HepG2 (cell line): ENCODE results near the gene POLR1E. TPM values are rescaled to one million over a fixed set of nuclear protein-coding genes. Genes with fewer than 3 reads are reported as not detected.

ENCODE experiments used
- ADNP ChIP-seq: sonication (generic); formaldehyde crosslinking; IDR thresholded peaks from 2 replicates; pipeline ENCODE4 v1.4.0; 2020; ENCODE audit warnings: missing genetic modification reagents
- ATRX ChIP-seq: sonication (generic); formaldehyde crosslinking; IDR thresholded peaks from 2 replicates; pipeline ENCODE4 v1.4.0; 2020; ENCODE audit warnings: missing genetic modification reagents, borderline replicate concordance
- CHCHD3 ChIP-seq: sonication (generic); formaldehyde crosslinking; IDR thresholded peaks from 2 replicates; pipeline ENCODE4 v1.8.0; 2022; ENCODE audit warnings: mild to moderate bottlenecking, missing genetic modification reagents, moderate library complexity
- MTERF4 ChIP-seq: sonication (generic); formaldehyde crosslinking; IDR thresholded peaks from 2 replicates; pipeline ENCODE4 v1.8.0; 2023; ENCODE audit warnings: mild to moderate bottlenecking, missing genetic modification reagents
- MXI1 ChIP-seq: IDR thresholded peaks from 3 replicates; pipeline ENCODE4 v1.6.1; 2012; ENCODE audit warnings: low read depth, low read length, inconsistent platforms, borderline replicate concordance
- POGZ ChIP-seq: sonication (generic); formaldehyde crosslinking; IDR thresholded peaks from 2 replicates; pipeline ENCODE4 v1.4.0; 2020; ENCODE audit warnings: mild to moderate bottlenecking, missing genetic modification reagents
- PRDM15 ChIP-seq: sonication (generic); formaldehyde crosslinking; IDR thresholded peaks from 2 replicates; pipeline ENCODE4 v1.4.0; 2020; ENCODE audit warnings: missing genetic modification reagents
- SNRNP70 ChIP-seq: fragments of 200-400 bp; formaldehyde crosslinking; IDR thresholded peaks from 2 replicates; pipeline ENCODE4 v1.6.1; 2017; ENCODE audit warnings: mild to moderate bottlenecking, low read depth, low read length, moderate library complexity
- TOE1 ChIP-seq: sonication (generic); formaldehyde crosslinking; IDR thresholded peaks from 2 replicates; pipeline ENCODE4 v1.4.0; 2020; ENCODE audit warnings: mild to moderate bottlenecking, missing genetic modification reagents
- USF2 ChIP-seq, 2 experiments: sonication (generic) in 1 of 2; formaldehyde crosslinking in 1 of 2; IDR thresholded peaks; 2 replicates each; pipeline versions ENCODE4 v1.5.1 to v1.6.1; 2011 to 2020; ENCODE audit warnings: borderline replicate concordance in 1 of 2, low read depth in 1 of 2, low read length in 1 of 2, mild to moderate bottlenecking in 1 of 2, missing genetic modification reagents in 1 of 2, moderate library complexity in 1 of 2
- ZBTB21 ChIP-seq: sonication (generic); formaldehyde crosslinking; IDR thresholded peaks from 2 replicates; pipeline ENCODE4 v1.4.0; 2020; ENCODE audit warnings: missing genetic modification reagents
- ZNF17 ChIP-seq: sonication (generic); formaldehyde crosslinking; IDR thresholded peaks from 2 replicates; pipeline ENCODE4 v1.5.0; 2020; ENCODE audit warnings: mild to moderate bottlenecking, missing genetic modification reagents
- ZNF224 ChIP-seq: sonication (generic); formaldehyde crosslinking; IDR thresholded peaks from 2 replicates; pipeline ENCODE4 v1.5.0; 2020; ENCODE audit warnings: mild to moderate bottlenecking, missing genetic modification reagents
- ZNF672 ChIP-seq: sonication (generic); formaldehyde crosslinking; IDR thresholded peaks from 2 replicates; pipeline ENCODE4 v1.8.1; 2022; ENCODE audit warnings: missing genetic modification reagents
- ZNF761 ChIP-seq: sonication (generic); formaldehyde crosslinking; conservative IDR thresholded peaks from 2 replicates; pipeline ENCODE4 v1.4.0; 2020; ENCODE audit warnings: mild to moderate bottlenecking, missing genetic modification reagents
- ZNF777 ChIP-seq: sonication (generic); formaldehyde crosslinking; IDR thresholded peaks from 2 replicates; pipeline ENCODE4 v1.4.0; 2020; ENCODE audit warnings: missing genetic modification reagents
- polyA plus RNA-seq, 8 experiments: library from polyadenylated mRNA; depleted of rRNA in 3 of 8; stranded (reverse) in 7 of 8; unstranded in 1 of 8; fragments of >200 nt; fragmentation: Illumina TruSeq in 4 of 8; extraction: Trizol in 4 of 8; gene quantifications; 2 replicates each; pipeline versions ENCODE4 v1.2.1 to v1.2.3, GENCODE V29; 2011 to 2016; ENCODE audit warnings: low read depth in 4 of 8, missing spikeins in 1 of 8, mixed read lengths in 1 of 8; ENCODE audit not compliant: insufficient read depth in 1 of 8
- total RNA-seq, 5 experiments: library from RNA; depleted of rRNA; stranded (reverse); fragments of >200 nt; fragmentation: Illumina TruSeq; extraction: Trizol; gene quantifications; 2 replicates each; pipeline ENCODE4 v1.2.3, GENCODE V29; 2016; ENCODE audit warnings: low read depth in 1 of 5
- TF ChIP-seq, protein P1 (sequence below): sonication (generic); formaldehyde crosslinking; conservative IDR thresholded peaks from 2 replicates; pipeline ENCODE4 v1.4.0; 2020; ENCODE audit warnings: missing genetic modification reagents
- TF ChIP-seq, protein P2 (sequence below): sonication (generic); formaldehyde crosslinking; IDR thresholded peaks from 2 replicates; pipeline ENCODE4 v1.5.0; 2020; ENCODE audit warnings: missing genetic modification reagents

POLR1E gene
- total and polyA plus RNA-seq, 2 of the 13 experiments (the other 11 are each of a cell fraction or from before 2014, with no cell fraction given), result 23.0 to 37.8 TPM

DNA sequence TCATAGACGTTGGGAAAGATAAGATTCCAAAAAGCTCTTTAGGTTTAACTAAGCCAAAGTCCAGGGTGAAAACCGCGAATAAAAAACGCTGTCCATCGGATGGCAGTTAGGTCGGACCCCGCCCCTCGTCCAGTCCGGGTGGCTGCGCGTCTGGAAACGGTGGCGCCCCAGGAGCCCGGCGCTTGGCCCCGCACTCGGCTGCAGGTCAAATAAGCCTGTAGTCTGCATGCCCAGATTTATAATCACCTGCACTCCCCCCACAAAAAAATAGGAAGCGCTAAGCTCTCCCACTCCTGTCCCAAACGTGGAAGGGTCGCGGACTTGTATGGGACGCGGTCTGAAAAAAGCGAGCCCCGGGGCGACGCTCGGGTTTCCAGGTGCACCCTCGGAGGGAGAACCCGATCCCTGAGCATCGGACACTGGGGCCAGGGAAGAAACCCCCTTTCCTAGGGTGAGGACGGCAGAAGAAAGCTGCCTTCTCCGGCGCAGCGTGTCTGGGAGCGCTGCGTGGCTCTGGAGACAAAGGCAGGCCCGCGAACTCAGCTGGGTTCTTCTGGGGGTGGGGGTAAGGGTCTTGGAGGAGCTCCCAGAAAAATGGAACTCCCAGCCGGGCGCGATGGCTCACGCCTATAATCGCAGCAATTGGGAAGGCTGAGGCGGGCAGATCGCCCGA, 19.6 kb upstream of the POLR1E start (continued):
- TF ChIP-seq PRDM15 (CRISPR knock-in tag) (no peak; the same call in 1 of the 2 replicates), SNRNP70 (no peak), TOE1 (CRISPR knock-in tag) (no peak; the same call in 1 of the 2 replicates), ZBTB21 (CRISPR knock-in tag) (no peak), POGZ (CRISPR knock-in tag) (no peak), MXI1 (no peak; the same call in 2 of the 3 replicates), USF2 (IDR thresholded peaks at IDR 0.05; ENCODE audit: low read depth, low read length) (no peak), USF2 (CRISPR knock-in tag; IDR thresholded peaks at IDR 0.05; ENCODE audit: borderline replicate concordance) (0 out of 2 replicates have a peak, but pooled peaks have one; percentile 43), ADNP (CRISPR knock-in tag) (0 out of 2 replicates have a peak, but pooled peaks have one; percentile 64), ZNF672 (CRISPR knock-in tag) (no peak), ATRX (CRISPR knock-in tag) (no peak), ZNF777 (CRISPR knock-in tag) (peak; percentile 70), ZNF224 (peak; percentile 88), CHCHD3 (CRISPR knock-in tag) (no peak), MTERF4 (CRISPR knock-in tag) (0 out of 2 replicates have a peak, but pooled peaks have one; percentile 19), ZNF761 (0 out of 2 replicates have a peak, but pooled peaks have one; percentile 29), ZNF17 (CRISPR knock-in tag) (no peak)
- TF ChIP-seq, protein P1, sequence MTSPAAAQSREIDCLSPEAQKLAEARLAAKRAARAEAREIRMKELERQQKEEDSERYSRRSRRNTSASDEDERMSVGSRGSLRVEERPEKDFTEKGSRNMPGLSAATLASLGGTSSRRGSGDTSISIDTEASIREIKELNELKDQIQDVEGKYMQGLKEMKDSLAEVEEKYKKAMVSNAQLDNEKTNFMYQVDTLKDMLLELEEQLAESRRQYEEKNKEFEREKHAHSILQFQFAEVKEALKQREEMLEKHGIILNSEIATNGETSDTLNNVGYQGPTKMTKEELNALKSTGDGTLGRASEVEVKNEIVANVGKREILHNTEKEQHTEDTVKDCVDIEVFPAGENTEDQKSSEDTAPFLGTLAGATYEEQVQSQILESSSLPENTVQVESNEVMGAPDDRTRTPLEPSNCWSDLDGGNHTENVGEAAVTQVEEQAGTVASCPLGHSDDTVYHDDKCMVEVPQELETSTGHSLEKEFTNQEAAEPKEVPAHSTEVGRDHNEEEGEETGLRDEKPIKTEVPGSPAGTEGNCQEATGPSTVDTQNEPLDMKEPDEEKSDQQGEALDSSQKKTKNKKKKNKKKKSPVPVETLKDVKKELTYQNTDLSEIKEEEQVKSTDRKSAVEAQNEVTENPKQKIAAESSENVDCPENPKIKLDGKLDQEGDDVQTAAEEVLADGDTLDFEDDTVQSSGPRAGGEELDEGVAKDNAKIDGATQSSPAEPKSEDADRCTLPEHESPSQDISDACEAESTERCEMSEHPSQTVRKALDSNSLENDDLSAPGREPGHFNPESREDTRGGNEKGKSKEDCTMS (CRISPR knock-in tag), result no peak
- TF ChIP-seq, protein P2, sequence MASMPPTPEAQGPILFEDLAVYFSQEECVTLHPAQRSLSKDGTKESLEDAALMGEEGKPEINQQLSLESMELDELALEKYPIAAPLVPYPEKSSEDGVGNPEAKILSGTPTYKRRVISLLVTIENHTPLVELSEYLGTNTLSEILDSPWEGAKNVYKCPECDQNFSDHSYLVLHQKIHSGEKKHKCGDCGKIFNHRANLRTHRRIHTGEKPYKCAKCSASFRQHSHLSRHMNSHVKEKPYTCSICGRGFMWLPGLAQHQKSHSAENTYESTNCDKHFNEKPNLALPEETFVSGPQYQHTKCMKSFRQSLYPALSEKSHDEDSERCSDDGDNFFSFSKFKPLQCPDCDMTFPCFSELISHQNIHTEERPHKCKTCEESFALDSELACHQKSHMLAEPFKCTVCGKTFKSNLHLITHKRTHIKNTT (CRISPR knock-in tag), result no peak
